ENCODE results near the gene KANK3. TPM values are rescaled to one million over a fixed set of nuclear protein-coding genes. Genes with fewer than 3 reads are reported as not detected.
"Not testable (repeated sequence)": the region's sequence is repeated elsewhere in the genome, so short reads cannot be mapped to it uniquely, and the experiment has no call there.

The KANK3 gene

DNA sequence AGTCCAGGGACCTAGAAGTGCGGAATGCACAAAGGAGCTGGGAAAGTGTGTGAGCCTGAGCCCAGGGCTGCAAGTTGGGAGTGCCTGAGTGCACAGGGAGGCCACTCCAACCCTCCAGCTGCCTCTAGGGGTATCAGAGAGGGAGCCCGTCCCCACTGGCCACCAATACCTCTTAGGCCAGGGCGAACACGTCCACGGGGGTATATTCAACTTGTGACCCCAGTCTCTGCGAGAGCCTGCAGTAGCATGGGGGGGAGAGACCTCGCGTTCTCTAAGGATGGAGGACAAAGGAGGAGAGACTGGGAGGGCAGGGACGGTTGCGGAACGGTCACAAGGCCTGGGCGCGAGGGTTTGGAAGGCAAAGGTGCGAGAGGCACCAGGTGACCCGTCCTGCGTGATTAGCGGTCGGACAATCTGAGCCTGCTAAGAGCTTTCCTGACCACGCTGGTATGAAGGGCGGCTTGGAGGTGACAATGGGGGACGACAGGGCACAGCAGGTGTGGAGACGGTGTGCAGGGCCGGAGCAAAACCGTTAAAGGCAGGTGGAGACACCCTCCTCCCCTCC lies 35.6 kb downstream of the KANK3 start:
- H3K4me2 ChIP-seq (ENCODE audit: low read length) = peak overlapping the region; percentile 99
- no peaks in the 10 kb centered on the region for H3K9me3 ChIP-seq (replicated peaks; ENCODE audit: low read length)
- peaks cover 13% of the 10 kb centered on the region for H3K4me1 ChIP-seq (ENCODE audit: control insufficient read depth, insufficient read depth, low read length)
- H3K9ac ChIP-seq (ENCODE audit: low read depth, low read length) = peak overlapping the region; percentile 80
- H3K27me3 ChIP-seq (ENCODE audit: control insufficient read depth, insufficient read depth, low read length) = no peaks in the 10 kb centered on the region
- H3K4me3 ChIP-seq (ENCODE audit: low read length) = peak overlapping the region; percentile 77
- H3K36me3 ChIP-seq (ENCODE audit: insufficient read depth, low read length) = peaks cover 14% of the 10 kb centered on the region

DNA sequence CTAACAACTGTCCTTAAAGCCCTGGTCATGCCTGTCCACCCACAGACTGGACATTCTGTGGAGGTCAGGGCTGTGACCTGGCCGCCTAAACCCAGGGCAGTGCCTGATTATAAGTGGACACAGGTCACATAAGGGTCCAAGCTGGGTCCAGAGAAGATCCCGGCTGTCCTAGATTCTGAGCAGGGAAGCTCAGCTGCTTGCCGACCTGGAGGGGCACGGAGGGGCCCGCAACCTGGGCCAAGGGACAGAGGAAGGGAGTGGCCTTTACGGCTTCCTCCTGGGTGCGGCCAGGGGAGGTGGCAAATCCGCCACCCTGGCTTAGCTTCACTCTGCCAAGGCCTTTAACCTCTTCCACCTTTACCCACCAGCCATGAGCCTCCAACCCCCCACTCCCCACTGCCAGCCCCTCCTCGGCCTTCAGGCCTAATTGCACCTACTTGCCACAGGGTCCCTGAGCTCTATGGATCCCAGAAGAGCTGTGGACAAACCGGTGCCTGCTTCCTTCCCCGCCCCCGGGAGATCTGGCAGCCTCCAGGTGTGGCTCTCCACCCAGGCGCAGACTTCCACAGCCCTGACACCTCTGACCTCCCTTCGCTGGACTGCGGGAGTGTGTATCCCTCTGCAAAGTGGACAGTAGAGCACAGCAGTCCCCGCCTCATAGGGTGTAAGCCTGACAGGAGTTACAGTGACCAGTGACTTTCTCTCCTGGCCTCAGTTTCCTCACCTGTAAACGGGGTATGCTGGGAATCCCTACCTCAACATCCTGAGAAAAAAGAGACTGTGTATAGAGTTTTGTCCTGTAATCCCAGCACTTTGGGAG lies 36.6 kb downstream of the KANK3 start:
- Histone ChIP-seq H3K4me2 (ENCODE audit: low read length) (no peak overlapping the region), H3K9ac (ENCODE audit: low read depth, low read length) (no peak overlapping the region), H3K4me3 (ENCODE audit: low read length) (no peak overlapping the region), H3K4me1 (ENCODE audit: control insufficient read depth, insufficient read depth, low read length) (peaks cover 13% of the 10 kb centered on the region), H3K27me3 (ENCODE audit: control insufficient read depth, insufficient read depth, low read length) (no peaks in the 10 kb centered on the region), H3K9me3 (replicated peaks; ENCODE audit: low read length) (no peaks in the 10 kb centered on the region), H3K36me3 (ENCODE audit: insufficient read depth, low read length) (peaks cover 7% of the 10 kb centered on the region)

DNA sequence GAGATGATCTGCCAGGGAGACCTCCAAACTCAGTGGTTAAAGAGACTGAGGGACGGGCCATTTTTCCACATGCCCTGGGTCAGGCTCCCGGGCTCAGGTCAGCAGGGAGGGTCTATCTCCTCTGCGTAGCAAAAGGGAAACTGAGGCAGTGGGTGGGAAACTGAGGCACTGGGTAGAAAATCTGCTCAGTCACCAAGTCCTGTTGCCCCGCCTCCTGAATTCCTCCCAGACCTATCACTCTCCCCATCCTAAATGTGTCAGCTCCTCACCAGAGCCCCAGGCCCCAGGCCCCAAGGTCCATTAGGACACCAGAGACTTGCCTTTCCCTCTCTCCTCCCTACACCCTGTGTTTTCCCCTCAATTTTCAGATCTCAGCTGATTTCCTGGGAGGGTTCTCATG lies 37.3 kb downstream of the KANK3 start:
- no peaks in the 10 kb centered on the region for H3K27me3 ChIP-seq (ENCODE audit: control insufficient read depth, insufficient read depth, low read length)
- no peak overlapping the region for H3K9ac ChIP-seq (ENCODE audit: low read depth, low read length)
- no peak overlapping the region for H3K4me2 ChIP-seq (ENCODE audit: low read length)
- no peaks in the 10 kb centered on the region for H3K9me3 ChIP-seq (replicated peaks; ENCODE audit: low read length)
- no peak overlapping the region for H3K4me3 ChIP-seq (ENCODE audit: low read length)
- H3K4me1 ChIP-seq (ENCODE audit: control insufficient read depth, insufficient read depth, low read length) = peaks cover 13% of the 10 kb centered on the region
- H3K36me3 ChIP-seq (ENCODE audit: insufficient read depth, low read length) = peaks cover under 1% of the 10 kb centered on the region

DNA sequence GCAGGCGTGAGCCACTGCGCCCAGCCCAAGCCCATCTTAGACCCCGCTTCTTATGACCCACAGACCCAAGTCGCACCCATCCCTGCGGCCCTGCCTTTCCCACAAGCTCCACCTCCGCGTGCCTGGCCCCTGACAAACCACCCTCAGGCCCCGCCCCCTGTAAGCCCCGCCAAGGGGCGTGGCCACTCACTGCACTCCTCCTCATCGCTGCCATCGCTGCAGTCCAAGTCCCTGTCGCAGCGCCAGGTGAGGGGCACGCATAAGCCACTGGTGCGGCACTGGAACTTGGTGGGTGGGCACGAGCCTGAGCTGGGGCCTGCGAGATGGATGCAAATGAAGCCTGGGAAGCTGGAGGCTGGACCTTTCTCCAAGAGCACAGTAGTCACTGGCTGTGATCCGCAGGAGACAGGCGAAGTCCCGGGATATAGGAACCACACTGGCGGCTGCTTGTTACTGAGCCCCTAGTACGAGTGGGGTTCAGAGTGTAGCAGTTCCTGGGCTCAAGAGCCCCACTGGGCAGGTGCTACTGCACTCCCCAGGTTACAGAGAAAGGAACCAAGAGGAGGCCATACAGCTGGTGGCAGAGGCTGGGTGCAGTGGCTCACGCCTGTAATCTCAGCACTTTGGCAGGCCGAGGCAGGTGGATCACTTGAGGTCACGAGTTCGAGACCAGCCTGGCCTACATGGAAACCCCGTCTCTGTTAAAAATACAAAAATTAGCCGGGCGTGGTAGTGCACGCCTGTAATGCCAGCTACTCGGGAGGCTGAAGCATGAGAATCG lies 38.0 kb downstream of the KANK3 start:
- H3K4me1 ChIP-seq (ENCODE audit: control insufficient read depth, insufficient read depth, low read length) = peaks cover 13% of the 10 kb centered on the region
- H3K9ac ChIP-seq (ENCODE audit: low read depth, low read length) = no peak overlapping the region
- no peaks in the 10 kb centered on the region for H3K9me3 ChIP-seq (replicated peaks; ENCODE audit: low read length)
- H3K27me3 ChIP-seq (ENCODE audit: control insufficient read depth, insufficient read depth, low read length) = no peaks in the 10 kb centered on the region
- H3K4me2 ChIP-seq (ENCODE audit: low read length) = no peak overlapping the region
- no peak overlapping the region for H3K4me3 ChIP-seq (ENCODE audit: low read length)
- no peaks in the 10 kb centered on the region for H3K36me3 ChIP-seq (ENCODE audit: insufficient read depth, low read length)

DNA sequence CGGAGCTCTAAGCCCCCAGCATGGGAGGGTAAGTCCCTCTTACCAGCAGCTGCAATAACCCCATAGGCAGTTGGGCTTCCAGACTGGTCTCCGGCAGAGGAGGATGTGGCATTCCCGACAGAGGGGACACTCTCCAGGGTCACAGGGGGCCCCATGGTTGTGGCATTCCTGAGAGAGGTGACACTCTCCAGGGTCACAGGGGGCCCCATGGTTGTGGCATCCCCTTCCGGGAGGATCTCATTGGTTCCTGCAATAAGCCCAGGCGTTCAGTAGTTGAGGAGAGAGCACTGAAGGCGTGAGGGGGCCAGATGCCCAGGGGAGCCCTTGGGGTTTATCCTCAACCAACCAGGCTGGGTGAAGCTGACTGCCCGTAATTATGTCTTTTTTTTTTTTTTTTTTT lies 40.3 kb downstream of the KANK3 start:
- H3K27me3 ChIP-seq (ENCODE audit: control insufficient read depth, insufficient read depth, low read length) = no peaks in the 10 kb centered on the region
- H3K9ac ChIP-seq (ENCODE audit: low read depth, low read length) = no peak overlapping the region
- no peak overlapping the region for H3K4me3 ChIP-seq (ENCODE audit: low read length)
- H3K4me1 ChIP-seq (ENCODE audit: control insufficient read depth, insufficient read depth, low read length) = peaks cover 4% of the 10 kb centered on the region
- no peaks in the 10 kb centered on the region for H3K36me3 ChIP-seq (ENCODE audit: insufficient read depth, low read length)
- H3K9me3 ChIP-seq (replicated peaks; ENCODE audit: low read length) = no peaks in the 10 kb centered on the region
- no peak overlapping the region for H3K4me2 ChIP-seq (ENCODE audit: low read length)

DNA sequence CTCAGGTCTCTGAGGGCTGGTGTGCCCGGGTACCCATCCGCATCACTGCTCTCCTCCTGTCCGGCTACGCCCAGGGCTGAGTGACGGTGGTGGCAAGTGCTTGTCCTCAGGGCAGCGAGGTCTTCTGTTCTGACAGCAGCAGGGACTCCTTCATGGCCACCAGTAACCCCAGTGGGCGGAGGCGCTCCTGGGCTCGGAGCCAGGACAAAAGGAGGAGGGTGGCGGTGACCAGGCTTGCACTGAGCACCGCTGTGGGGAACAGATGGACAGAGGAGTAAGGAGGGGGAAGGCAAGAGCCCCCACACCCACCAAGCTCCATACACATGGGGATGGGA lies 40.7 kb downstream of the KANK3 start:
- no peak overlapping the region for H3K9ac ChIP-seq (ENCODE audit: low read depth, low read length)

DNA sequence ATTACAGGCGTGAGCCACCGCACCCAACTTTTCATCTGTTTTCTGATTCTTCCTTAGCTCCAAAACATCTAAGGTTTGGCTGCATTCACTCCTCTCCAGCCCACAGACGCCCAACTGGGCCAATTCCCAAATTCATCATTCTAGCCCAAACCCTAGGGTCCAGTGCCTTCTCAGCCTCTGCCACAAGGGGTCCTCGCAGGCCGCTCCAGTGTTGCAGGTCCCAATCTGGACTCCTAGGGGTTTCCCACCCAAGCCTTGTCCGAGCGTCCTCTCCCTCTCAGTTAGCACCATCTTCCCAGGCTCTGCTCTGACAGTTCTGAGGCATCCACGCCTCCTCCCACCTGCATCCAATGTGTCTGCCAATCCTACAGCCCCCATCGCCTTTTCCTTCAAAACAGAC lies 51.7 kb downstream of the KANK3 start:
- not testable (repeated sequence) for H3K4me2 ChIP-seq (ENCODE audit: low read length); H3K9me3 ChIP-seq (replicated peaks; ENCODE audit: low read length); H3K4me1 ChIP-seq (ENCODE audit: control insufficient read depth, insufficient read depth, low read length); H3K27me3 ChIP-seq (ENCODE audit: control insufficient read depth, insufficient read depth, low read length); H3K9ac ChIP-seq (ENCODE audit: low read depth, low read length); H3K4me3 ChIP-seq (ENCODE audit: low read length); H3K36me3 ChIP-seq (ENCODE audit: insufficient read depth, low read length)

More for the DNA sequence above, 40.7 kb downstream of the KANK3 start:
- Histone ChIP-seq H3K4me2 (ENCODE audit: low read length) (no peak overlapping the region), H3K4me1 (ENCODE audit: control insufficient read depth, insufficient read depth, low read length) (peaks cover under 1% of the 10 kb centered on the region), H3K9me3 (replicated peaks; ENCODE audit: low read length) (no peaks in the 10 kb centered on the region), H3K4me3 (ENCODE audit: low read length) (no peak overlapping the region), H3K27me3 (ENCODE audit: control insufficient read depth, insufficient read depth, low read length) (no peaks in the 10 kb centered on the region), H3K36me3 (ENCODE audit: insufficient read depth, low read length) (no peaks in the 10 kb centered on the region)

DNA sequence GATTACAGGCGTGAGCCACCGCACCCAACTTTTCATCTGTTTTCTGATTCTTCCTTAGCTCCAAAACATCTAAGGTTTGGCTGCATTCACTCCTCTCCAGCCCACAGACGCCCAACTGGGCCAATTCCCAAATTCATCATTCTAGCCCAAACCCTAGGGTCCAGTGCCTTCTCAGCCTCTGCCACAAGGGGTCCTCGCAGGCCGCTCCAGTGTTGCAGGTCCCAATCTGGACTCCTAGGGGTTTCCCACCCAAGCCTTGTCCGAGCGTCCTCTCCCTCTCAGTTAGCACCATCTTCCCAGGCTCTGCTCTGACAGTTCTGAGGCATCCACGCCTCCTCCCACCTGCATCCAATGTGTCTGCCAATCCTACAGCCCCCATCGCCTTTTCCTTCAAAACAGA lies 66.6 kb downstream of the KANK3 start:
- not testable (repeated sequence) for H3K4me1 ChIP-seq (ENCODE audit: control insufficient read depth, insufficient read depth, low read length)

More for the DNA sequence above, 66.6 kb downstream of the KANK3 start:
- H3K4me3 ChIP-seq (ENCODE audit: low read length); H3K27me3 ChIP-seq (ENCODE audit: control insufficient read depth, insufficient read depth, low read length); H3K36me3 ChIP-seq (ENCODE audit: insufficient read depth, low read length); H3K4me2 ChIP-seq (ENCODE audit: low read length); H3K9me3 ChIP-seq (replicated peaks; ENCODE audit: low read length); H3K9ac ChIP-seq (ENCODE audit: low read depth, low read length): not testable (repeated sequence)

Small RNA genes within 50 kb of the gene (small RNA-seq; reads per million reads assigned to genes)
- gene MIR4999 = not detected
